Right renal pelvis (tissue), 4 donors: ENCODE measurements around the gene SYNE3. TPM values are rescaled to one million over a fixed set of nuclear protein-coding genes. Genes with fewer than 3 reads are reported as not detected.

Source experiments
- DNase-seq, 4 donors: peaks; one replicate each; pipeline ENCODE4 v3.0.0-alpha.2; 2013; ENCODE audit warnings: low read depth in 4 of 4, low spot score in 3 of 4, missing footprints in 1 of 4
- polyA plus RNA-seq, 4 donors: library from polyadenylated mRNA; unstranded; fragments of 120-200 nt; gene quantifications; one replicate each; pipeline ENCODE4 v1.2.1, GENCODE V29; 2013; ENCODE audit not compliant: insufficient read length in 4 of 4

Gene SYNE3
- polyA plus RNA-seq, 4 donors: 1.7 to 2.6 (median 2.3) TPM

- DNase-seq: no peak
Measured at GRCh38 chr14:95490727-95491451, 25.6 kb downstream of the SYNE3 start.

GRCh38 chr14:95490138-95490509 lies 26.3 kb downstream of the SYNE3 start:
- DNase-seq: no peak

GRCh38 chr14:95489214-95490137 lies 27.0 kb downstream of the SYNE3 start:
- no peak for DNase-seq

GRCh38 chr14:95488376-95489213 lies 27.9 kb downstream of the SYNE3 start:
- no peak for DNase-seq

- DNase-seq: no peak
Measured at GRCh38 chr14:95487669-95488084, 28.8 kb downstream of the SYNE3 start.

GRCh38 chr14:95486875-95487668 lies 29.4 kb downstream of the SYNE3 start:
- no peak for DNase-seq

GRCh38 chr14:95485222-95485819 lies 31.1 kb downstream of the SYNE3 start:
- DNase-seq: no peak

- DNase-seq: no peak
Measured at GRCh38 chr14:95484296-95484695, 32.2 kb downstream of the SYNE3 start.

- DNase-seq: no peak
Measured at GRCh38 chr14:95483309-95484165, 32.9 kb downstream of the SYNE3 start.

GRCh38 chr14:95482627-95483308 lies 33.7 kb downstream of the SYNE3 start:
- no peak for DNase-seq

- DNase-seq: no peak
Measured at GRCh38 chr14:95481391-95482022, 34.9 kb downstream of the SYNE3 start.

- DNase-seq: no peak
Measured at GRCh38 chr14:95480887-95481226, 35.6 kb downstream of the SYNE3 start.

GRCh38 chr14:95480109-95480886 lies 36.2 kb downstream of the SYNE3 start:
- no peak for DNase-seq

- DNase-seq: no peak
Measured at GRCh38 chr14:95479494-95479893, 37.0 kb downstream of the SYNE3 start.

GRCh38 chr14:95478818-95479217 lies 37.6 kb downstream of the SYNE3 start:
- no peak for DNase-seq

GRCh38 chr14:95478309-95478708 lies 38.1 kb downstream of the SYNE3 start:
- DNase-seq: no peak
